Thyroid gland (tissue), 4 donors: Measurements from ENCODE around the gene FAM180A.

Experiments used
- CTCF ChIP-seq, 6 experiments: fragments of 200-600 bp in 3 of 6; fragments of 450-650 bp in 3 of 6; sonication (generic) in 3 of 6; IDR thresholded peaks; one replicate each; pipeline ENCODE4 v1.5.1; 2016 to 2019; ENCODE audit warnings: antibody characterized with exemption in 6 of 6, mild to moderate bottlenecking in 2 of 6, inconsistent platforms in 1 of 6, moderate library complexity in 1 of 6
- POLR2A ChIP-seq, 2 donors: fragments of 450-650 bp; IDR thresholded peaks; one replicate each; pipeline ENCODE4 v1.6.1; 2017; ENCODE audit warnings: antibody characterized with exemption in 2 of 2, mild to moderate bottlenecking in 2 of 2, moderate library complexity in 1 of 2

GRCh38 chr7:135719688-135720087 is 28.9 kb downstream of the FAM180A start:
- TF ChIP-seq CTCF (IDR thresholded peaks at IDR 0.05) = no peak
- no peak for TF ChIP-seq POLR2A (IDR thresholded peaks at IDR 0.05)
